Esophagus muscularis mucosa (tissue), 4 donors: Measurements from ENCODE around the gene IGDCC3.

Experiments used
- EP300 ChIP-seq: sonication (generic); formaldehyde crosslinking; IDR thresholded peaks from one replicate; pipeline ENCODE4 v1.6.1; 2017; ENCODE audit warnings: antibody characterized with exemption
- POLR2AphosphoS5 ChIP-seq, 2 donors: sonication (generic); formaldehyde crosslinking; IDR thresholded peaks; one replicate each; pipeline ENCODE4 v1.6.1; 2017; ENCODE audit warnings: antibody characterized with exemption in 2 of 2
- TF ChIP-seq, protein P1 (sequence below), 3 experiments: fragments of 200-600 bp in 2 of 3; fragments of 450-650 bp in 1 of 3; sonication (generic) in 2 of 3; IDR thresholded peaks; one replicate each; pipeline ENCODE4 v1.5.1; 2017 to 2019; ENCODE audit warnings: antibody characterized with exemption in 3 of 3, mild to moderate bottlenecking in 2 of 3, moderate library complexity in 1 of 3

DNA sequence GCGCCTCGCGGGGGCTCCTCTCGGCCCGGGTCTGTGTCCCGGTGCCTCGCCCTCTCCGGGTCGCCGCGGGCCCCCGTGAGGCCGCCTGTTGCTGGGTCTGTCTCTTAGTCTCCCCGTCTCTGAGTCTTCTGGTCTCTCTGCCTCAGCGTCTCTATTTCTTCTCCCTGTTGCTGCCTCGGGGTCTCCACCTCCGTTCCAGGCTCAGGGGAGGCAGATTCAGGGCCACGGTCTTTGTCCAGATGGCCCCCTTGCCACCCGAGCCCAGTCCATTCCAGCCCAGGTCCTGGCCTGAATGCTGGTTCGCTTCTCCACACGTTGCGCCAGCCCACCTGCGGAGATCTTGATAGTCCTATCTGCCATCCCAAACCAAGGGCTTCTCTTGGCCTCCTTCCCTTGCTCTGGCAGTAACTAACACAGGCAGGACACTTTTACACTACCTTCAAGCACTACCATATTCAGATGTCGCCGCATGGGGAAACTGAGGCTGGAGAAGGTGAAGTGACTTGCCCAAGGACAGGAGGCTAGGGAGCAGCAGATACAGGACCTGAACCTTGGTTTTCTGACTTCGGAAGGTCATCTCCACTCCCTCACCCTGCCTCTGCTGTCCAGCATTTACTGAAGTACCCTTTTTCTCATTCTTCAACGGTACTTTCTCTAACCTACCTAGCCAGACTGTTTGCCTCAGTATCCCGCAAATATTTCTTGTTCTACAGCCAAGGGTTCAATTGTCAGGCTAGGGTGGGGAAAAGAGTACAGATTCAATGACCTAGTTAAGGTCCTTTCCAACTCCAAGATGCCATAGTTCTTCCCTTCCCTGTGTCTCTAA lies 45.6 kb upstream of the IGDCC3 start:
- TF ChIP-seq, protein P1, sequence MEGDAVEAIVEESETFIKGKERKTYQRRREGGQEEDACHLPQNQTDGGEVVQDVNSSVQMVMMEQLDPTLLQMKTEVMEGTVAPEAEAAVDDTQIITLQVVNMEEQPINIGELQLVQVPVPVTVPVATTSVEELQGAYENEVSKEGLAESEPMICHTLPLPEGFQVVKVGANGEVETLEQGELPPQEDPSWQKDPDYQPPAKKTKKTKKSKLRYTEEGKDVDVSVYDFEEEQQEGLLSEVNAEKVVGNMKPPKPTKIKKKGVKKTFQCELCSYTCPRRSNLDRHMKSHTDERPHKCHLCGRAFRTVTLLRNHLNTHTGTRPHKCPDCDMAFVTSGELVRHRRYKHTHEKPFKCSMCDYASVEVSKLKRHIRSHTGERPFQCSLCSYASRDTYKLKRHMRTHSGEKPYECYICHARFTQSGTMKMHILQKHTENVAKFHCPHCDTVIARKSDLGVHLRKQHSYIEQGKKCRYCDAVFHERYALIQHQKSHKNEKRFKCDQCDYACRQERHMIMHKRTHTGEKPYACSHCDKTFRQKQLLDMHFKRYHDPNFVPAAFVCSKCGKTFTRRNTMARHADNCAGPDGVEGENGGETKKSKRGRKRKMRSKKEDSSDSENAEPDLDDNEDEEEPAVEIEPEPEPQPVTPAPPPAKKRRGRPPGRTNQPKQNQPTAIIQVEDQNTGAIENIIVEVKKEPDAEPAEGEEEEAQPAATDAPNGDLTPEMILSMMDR (IDR thresholded peaks at IDR 0.05), result no peak
- no peak for TF ChIP-seq EP300
- TF ChIP-seq POLR2AphosphoS5 (IDR thresholded peaks at IDR 0.05), result no peak
